GM19395 (cell line): ENCODE data around the gene C1GALT1.
A peak's percentile ranks its signal among the peaks of the same experiment; 100 is the strongest.
"Not testable (repeated sequence)": the region's sequence is repeated elsewhere in the genome, so short reads cannot be mapped to it uniquely, and the experiment has no call there.

Experiments used
- ATAC-seq: cut with Tn5 transposase; IDR thresholded peaks from one replicate; pipeline ENCODE4 v1.9.1; 2021; ENCODE audit warnings: mild to moderate bottlenecking, moderate library complexity; ENCODE audit not compliant: unreplicated experiment

Gene C1GALT1

GRCh38 chr7:7199592-7199991, 17.2 kb downstream of the C1GALT1 start:
- not testable (repeated sequence) for ATAC-seq

- ATAC-seq: not testable (repeated sequence)
Observed at GRCh38 chr7:7200255-7200654, 17.9 kb downstream of the C1GALT1 start.

DNA sequence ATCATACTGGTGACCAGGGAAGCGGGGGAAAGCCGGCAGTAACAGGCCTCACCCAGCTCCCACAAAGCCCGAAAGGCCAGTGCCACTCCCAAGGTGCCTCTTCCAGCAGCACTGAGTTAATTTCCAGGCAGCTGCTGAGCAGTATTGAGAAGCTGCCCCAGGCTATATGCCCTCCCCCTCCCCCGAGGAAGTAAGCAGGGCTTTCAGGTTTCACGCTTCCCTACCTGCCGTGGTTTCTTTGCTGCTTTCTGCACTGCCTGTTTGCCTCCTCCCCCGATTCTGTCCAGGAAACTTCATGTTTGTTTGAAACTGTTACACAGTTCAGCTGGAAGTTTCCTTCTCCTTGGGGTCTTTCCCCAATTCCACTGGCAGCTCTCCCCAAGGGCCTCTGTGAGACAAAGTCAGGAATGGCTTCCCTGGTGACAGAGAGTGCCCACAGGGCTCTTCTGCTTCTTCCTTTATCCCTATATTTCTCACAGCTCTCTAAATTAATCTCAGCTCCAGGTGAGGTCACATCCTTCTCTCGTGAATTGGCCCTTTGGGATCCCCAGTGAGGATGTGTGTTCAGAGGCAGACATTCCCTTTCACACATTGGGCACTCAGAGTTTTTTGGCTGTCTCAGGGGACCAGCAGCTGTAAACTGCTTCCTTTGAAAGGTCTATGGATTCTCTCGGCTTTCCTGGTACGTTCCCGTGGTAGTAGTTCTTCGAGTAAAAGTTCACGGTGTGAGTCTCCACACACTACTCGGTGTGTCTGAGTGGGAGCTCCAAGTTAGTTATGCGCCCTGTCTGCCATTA, 19.4 kb downstream of the C1GALT1 start:
- ATAC-seq: peak; percentile 98

DNA sequence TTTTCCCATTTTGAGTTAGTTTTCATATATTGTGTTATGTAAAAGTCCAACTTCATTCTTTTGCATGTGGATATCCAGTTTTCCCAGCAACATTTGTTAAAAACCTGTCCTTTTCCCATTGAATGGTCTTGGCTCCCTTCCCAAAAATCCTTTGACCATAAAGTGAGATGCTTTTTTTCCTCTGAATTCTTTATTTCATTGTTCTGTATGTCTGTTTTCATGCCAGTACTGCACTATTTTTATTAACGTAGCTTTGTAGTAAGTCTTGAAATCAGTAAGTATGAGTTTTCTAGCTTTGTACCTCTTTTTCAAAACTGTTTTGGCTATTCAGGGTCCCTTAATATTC, 20.0 kb downstream of the C1GALT1 start:
- no peak for ATAC-seq

- no peak for ATAC-seq
Observed at GRCh38 chr7:7203813-7204575, 21.6 kb downstream of the C1GALT1 start.

GRCh38 chr7:7207876-7208275, 25.5 kb downstream of the C1GALT1 start:
- ATAC-seq: no peak

DNA sequence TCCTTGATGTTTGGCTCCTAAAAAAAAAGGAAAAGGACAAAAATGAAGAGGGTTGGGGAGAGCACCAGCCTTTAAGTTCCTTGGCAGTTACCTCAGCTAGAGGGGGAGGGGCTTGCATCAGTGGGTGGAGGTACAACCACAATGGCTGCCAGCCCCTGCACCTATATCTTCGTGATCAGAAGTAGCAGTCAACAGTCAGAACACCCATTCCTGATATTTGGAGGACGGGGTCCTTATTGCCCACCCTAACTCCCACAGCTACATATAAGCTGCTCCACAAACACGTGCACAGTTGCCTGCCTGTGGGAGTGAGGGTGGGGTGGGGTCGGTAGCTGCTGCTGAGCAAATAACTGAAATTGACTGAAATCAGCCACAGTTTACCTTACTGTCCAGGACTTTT, 26.2 kb downstream of the C1GALT1 start:
- ATAC-seq: no peak

GRCh38 chr7:7209412-7210050, 27.2 kb downstream of the C1GALT1 start:
- ATAC-seq: no peak

GRCh38 chr7:7210475-7211237, 28.3 kb downstream of the C1GALT1 start:
- ATAC-seq: no peak

DNA sequence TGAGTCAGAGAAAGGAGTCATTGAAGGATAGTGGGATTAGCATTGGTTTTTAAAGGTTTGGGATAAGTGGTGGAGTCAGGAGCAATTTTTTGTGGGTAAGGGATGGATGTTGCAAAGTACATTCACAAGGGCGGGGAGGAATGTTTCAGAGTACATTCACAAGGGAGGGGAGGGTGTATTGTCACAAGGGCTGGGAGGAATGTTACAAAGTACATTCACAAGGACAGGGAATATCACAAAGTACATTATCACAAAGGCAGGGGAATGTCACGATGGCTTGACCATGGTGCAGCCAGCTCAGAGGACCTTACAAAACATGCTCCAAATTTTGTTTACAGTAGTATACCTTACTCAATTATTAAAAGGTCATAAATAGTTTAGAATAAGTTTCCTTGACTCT, 30.3 kb downstream of the C1GALT1 start:
- ATAC-seq: no peak

DNA sequence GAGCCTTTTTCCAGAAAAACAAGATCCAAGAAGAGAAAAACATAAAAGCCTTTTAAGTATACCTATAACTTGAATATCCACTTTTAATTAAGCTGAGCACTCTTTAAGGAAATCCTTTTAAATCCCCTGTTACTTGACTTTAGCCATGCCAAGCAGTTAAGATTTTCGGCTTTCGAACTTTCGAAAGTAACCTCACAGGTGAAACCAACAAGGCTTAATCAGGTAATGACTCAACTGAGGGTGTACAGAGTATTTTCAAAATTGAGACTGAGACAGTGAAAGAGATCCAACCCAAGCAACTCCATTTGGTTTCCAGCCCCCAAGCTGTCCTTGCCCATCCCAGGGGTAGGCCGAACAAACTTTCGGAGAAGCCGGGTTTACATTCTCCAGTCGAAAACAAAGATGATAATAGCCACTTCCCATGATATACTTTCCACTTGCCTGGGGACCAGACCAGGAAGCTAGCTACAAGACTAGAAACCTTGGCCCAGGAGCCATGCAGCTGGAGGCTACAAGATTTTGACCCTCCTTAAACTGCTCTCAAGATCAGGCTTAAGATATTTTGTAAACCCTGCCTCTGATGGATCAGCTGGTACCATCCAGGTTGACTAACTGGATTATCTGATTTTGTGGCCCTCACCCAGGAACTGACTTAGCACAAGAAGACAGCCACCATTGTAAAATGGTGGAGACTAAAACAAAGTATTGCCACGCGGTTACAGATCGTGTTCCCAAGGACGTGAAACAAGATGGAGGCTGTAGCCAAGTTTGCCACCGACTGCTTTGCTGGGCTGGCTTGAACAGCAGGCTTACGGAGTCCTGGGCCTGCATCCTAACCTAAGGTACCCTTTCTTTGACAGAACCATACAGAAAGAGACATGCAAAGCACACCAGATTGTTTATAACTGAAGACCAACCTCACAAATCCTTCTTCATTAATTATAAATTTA, 32.3 kb downstream of the C1GALT1 start:
- ATAC-seq: no peak

DNA sequence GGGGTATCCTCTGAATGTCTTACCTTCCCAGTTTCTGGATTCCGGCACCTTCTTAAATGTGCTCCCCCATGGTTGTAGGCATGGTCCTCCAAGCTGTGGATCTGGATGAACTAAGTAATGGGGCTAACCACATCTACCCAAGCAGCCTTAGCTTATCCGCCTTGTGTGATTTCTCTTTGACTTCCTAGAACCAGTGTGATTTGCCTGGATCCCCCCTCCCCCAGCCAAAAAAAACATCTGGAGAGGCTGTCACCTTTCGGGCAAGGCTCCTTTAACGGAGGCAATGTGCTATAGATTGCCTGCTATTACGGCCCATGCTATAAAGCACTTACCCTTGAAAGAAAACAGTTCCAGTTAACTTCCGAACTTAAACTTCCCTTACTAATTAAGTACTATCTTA, 33.9 kb downstream of the C1GALT1 start:
- ATAC-seq: no peak

- ATAC-seq: no peak
Observed at GRCh38 chr7:7219216-7219615, 36.9 kb downstream of the C1GALT1 start.

- no peak for ATAC-seq
Observed at GRCh38 chr7:7220821-7221220, 38.5 kb downstream of the C1GALT1 start.

- no peak for ATAC-seq
Observed at GRCh38 chr7:7221599-7222038, 39.3 kb downstream of the C1GALT1 start.

DNA sequence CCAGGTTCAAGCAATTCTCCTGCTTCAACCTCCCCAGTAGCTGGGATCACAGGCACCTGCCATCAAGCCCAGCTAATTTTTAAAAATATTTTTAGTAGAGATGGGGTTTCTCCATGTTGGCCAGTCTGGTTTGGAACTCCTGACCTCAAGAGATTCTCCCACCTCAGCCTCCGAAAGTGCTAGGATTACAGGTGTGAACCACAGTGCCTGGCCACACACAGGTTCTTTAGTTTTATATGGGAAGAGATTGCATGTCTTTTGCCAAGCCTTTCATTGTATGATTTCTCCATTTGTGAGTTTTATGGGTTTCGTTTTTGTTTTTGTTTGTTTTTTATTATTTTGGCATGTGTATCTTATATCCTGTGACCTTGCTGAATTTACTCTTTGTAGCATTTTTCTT, 40.9 kb downstream of the C1GALT1 start:
- no peak for ATAC-seq

DNA sequence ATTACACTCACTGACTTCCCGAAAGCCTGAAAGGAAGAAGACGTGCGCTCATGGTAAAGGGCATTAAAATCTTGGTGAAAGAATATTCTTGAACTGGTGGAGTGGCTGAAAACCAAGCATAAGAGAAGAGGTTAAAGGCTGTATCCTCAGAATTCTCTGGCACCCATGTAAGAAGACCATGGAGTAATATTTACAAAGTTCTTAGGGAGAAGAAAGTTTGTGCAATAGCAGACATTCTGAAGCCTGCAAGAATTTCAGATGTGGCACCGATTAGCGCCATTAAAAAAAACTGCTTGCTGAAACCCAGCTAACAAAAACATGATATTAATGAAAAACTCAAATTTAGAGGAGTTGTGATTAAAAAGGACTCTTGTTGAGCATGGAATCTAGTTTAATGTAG, 44.1 kb downstream of the C1GALT1 start:
- no peak for ATAC-seq

DNA sequence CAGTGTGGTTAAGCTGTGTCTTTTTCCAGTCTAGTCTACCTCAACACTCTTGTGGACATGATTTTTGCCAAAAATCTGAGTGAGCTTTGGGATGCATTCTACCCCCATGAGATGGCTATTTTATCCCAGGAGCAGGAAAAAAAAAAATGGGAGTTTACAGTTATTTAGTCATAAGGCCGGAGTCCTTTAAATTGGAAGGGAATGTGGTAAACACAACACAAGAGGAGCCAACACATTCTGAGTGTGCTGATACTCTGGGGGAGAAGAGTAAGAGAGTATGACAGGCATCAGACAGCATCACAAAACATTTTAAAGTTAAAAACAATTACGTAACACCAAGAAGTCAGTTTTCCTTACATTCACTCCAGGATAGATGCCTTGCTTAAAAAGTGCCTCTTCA, 46.1 kb downstream of the C1GALT1 start:
- ATAC-seq: no peak

GRCh38 chr7:7228967-7229366, 46.6 kb downstream of the C1GALT1 start:
- no peak for ATAC-seq

- ATAC-seq: no peak
Observed at GRCh38 chr7:7231000-7231399, 48.7 kb downstream of the C1GALT1 start.
